Endothelial cell of umbilical vein (primary cell): ENCODE data around the gene DDX23. TPM values are rescaled to one million over a fixed set of nuclear protein-coding genes. Genes with fewer than 3 reads are reported as not detected.
A peak's percentile ranks its signal among the peaks of the same experiment; 100 is the strongest.

Experiments
- BruUV-seq: library from RNA; stranded (reverse); fragments of 400-500 nt; replicated peaks from 2 replicates; lab custom pipeline; 2021; lab: Mats Ljungman, UMichigan
- CTCF ChIA-PET: fragments of 300-600, 350-600 bp; sonication (Branson Sonifier 250); formaldehyde crosslinking; loops from one replicate; lab custom pipeline; 2021; ENCODE audit warnings: antibody characterized with exemption, inconsistent platforms; lab: Charles Lee
- POLR2A ChIA-PET: fragments of 300-600, 350-600 bp; sonication (Branson Sonifier 250); formaldehyde crosslinking; loops from one replicate; lab custom pipeline; 2021; ENCODE audit warnings: antibody characterized with exemption, inconsistent platforms; lab: Charles Lee
- DNase-seq: peaks from one replicate; pipeline ENCODE4 v3.0.0-alpha.2; 2011; ENCODE audit warnings: low read depth, low spot score
- FAIRE-seq: peaks from 2 replicates; lab custom pipeline; 2011; peaks lifted over from hg19 to GRCh38; lab: Jason Lieb, UNC
- H2AFZ ChIP-seq: 2 replicates; pipeline ENCODE4 v1.6.0; 2012; ENCODE audit warnings: low read depth, low read length, control low read depth, inconsistent platforms
- H3K27ac ChIP-seq: 2 replicates; pipeline ENCODE4 v1.5.1; 2011; ENCODE audit warnings: low read depth, mild to moderate bottlenecking, control low read depth, low read length, moderate library complexity; ENCODE audit not compliant: insufficient read depth
- H3K27me3 ChIP-seq, 2 experiments: 2 replicates each; pipeline versions ENCODE4 v1.6.0 to v1.6.1; 2011; ENCODE audit warnings: low read length in 2 of 2, mixed read lengths in 1 of 2; ENCODE audit not compliant: control insufficient read depth in 2 of 2, insufficient read depth in 2 of 2
- H3K36me3 ChIP-seq, 2 experiments: 2 replicates in 1 of 2; 3 replicates in 1 of 2; pipeline ENCODE4 v1.5.1; 2011; ENCODE audit warnings: low read length in 2 of 2, mild to moderate bottlenecking in 1 of 2, moderate library complexity in 1 of 2; ENCODE audit not compliant: control insufficient read depth in 2 of 2, insufficient read depth in 2 of 2; ENCODE audit errors: extremely low read depth in 1 of 2
- H3K4me1 ChIP-seq: 3 replicates; pipeline ENCODE4 v1.5.1; 2011; ENCODE audit warnings: mild to moderate bottlenecking, low read length; ENCODE audit not compliant: control insufficient read depth, insufficient read depth; ENCODE audit errors: extremely low read depth
- H3K4me2 ChIP-seq: 2 replicates; pipeline ENCODE4 v1.6.1; 2011; ENCODE audit warnings: low read length, control low read depth, mixed read lengths; ENCODE audit not compliant: insufficient read depth
- H3K4me3 ChIP-seq, 3 experiments: fragments of 200-600 bp in 1 of 3; sonication (generic), shearing (Covaris generic) in 1 of 3; replicated peaks in 1 of 3; 2 replicates each; pipeline ENCODE4 v1.5.1; 2011 to 2016; ENCODE audit warnings: control low read depth in 3 of 3, low read length in 3 of 3, mild to moderate bottlenecking in 2 of 3, inconsistent platforms in 1 of 3, low read depth in 1 of 3, moderate library complexity in 1 of 3; ENCODE audit not compliant: insufficient read depth in 1 of 3
- H3K79me2 ChIP-seq: 2 replicates; pipeline ENCODE4 v1.6.0; 2012; ENCODE audit warnings: low read length, inconsistent platforms; ENCODE audit not compliant: control insufficient read depth, insufficient read depth
- H3K9ac ChIP-seq: replicated peaks from 2 replicates; pipeline ENCODE3; 2011; ENCODE audit warnings: low read length, control low read depth; ENCODE audit not compliant: insufficient read depth; ENCODE audit errors: extremely low read depth
- H3K9me1 ChIP-seq: replicated peaks from 3 replicates; pipeline ENCODE4 v1.6.0; 2011; ENCODE audit warnings: mild to moderate bottlenecking, low read length; ENCODE audit not compliant: control insufficient read depth, insufficient read depth; ENCODE audit errors: extremely low read depth
- H3K9me3 ChIP-seq: replicated peaks from 2 replicates; pipeline ENCODE4 v1.5.1; 2012; ENCODE audit warnings: low read length, inconsistent platforms; ENCODE audit not compliant: control insufficient read depth, insufficient read depth
- H4K20me1 ChIP-seq: replicated peaks from 2 replicates; pipeline ENCODE3; 2011; ENCODE audit warnings: mild to moderate bottlenecking, low read length; ENCODE audit not compliant: control insufficient read depth, insufficient read depth; ENCODE audit errors: extremely low read depth
- CTCF ChIP-seq, 2 donors: IDR thresholded peaks; 1 replicate in 1 of 2; 2 replicates in 1 of 2; pipeline ENCODE4 v1.5.1; 2011; ENCODE audit warnings: low read length in 2 of 2, mild to moderate bottlenecking in 2 of 2, moderate library complexity in 2 of 2, control low read depth in 1 of 2, inconsistent platforms in 1 of 2, low read depth in 1 of 2; ENCODE audit not compliant: insufficient read depth in 1 of 2; ENCODE audit errors: extremely low read depth in 1 of 2
- EZH2 ChIP-seq: IDR thresholded peaks from 2 replicates; pipeline ENCODE4 v1.6.1; 2012; ENCODE audit warnings: borderline replicate concordance, low read depth, mild to moderate bottlenecking, moderate library complexity, low read length, inconsistent platforms; ENCODE audit not compliant: severe bottlenecking
- FOS ChIP-seq: IDR thresholded peaks from 2 replicates; pipeline ENCODE4 v1.6.1; 2011; ENCODE audit warnings: mild to moderate bottlenecking, low read length, moderate library complexity, borderline replicate concordance; ENCODE audit not compliant: insufficient read depth
- GATA2 ChIP-seq: IDR thresholded peaks from 2 replicates; pipeline ENCODE4 v1.7.0; 2011; ENCODE audit warnings: low read depth, mild to moderate bottlenecking, moderate library complexity, mixed read lengths, low read length; ENCODE audit not compliant: insufficient read length, insufficient read depth
- JUN ChIP-seq: IDR thresholded peaks from 2 replicates; pipeline ENCODE4 v1.6.1; 2011; ENCODE audit warnings: borderline replicate concordance, low read depth; ENCODE audit not compliant: insufficient read length, insufficient read depth
- MAX ChIP-seq: IDR thresholded peaks from 2 replicates; pipeline ENCODE4 v1.6.1; 2011; ENCODE audit not compliant: insufficient read depth, insufficient read length
- MYC ChIP-seq: IDR thresholded peaks from one replicate; pipeline ENCODE4 v1.6.1; 2011; ENCODE audit warnings: mild to moderate bottlenecking, low read depth, low read length
- POLR2A ChIP-seq: IDR thresholded peaks from 2 replicates; pipeline ENCODE4 v1.6.1; 2012; ENCODE audit warnings: low read depth, mild to moderate bottlenecking, control low read depth, low read length
- POLR2AphosphoS5 ChIP-seq: IDR thresholded peaks from 2 replicates; pipeline ENCODE4 v1.6.1; 2012; ENCODE audit warnings: low read depth, mild to moderate bottlenecking, control low read depth, low read length, moderate library complexity; ENCODE audit not compliant: insufficient read depth
- dilution Hi-C: fragments of 300-500 bp; cut with MboI; formaldehyde crosslinking; loops from one replicate; pipeline ENCODE4 v1.15.0; 2019; ENCODE audit warnings: low sequenced_read_pairs; ENCODE audit not compliant: extremely low pct_ligation_motif_present
- intact Hi-C: fragments of 100-400 bp; cut with micrococcal nuclease; formaldehyde crosslinking; loops from one replicate; pipeline ENCODE4 v1.10.0; 2022
- polyA plus RNA-seq, 4 experiments: library from polyadenylated mRNA; depleted of rRNA in 3 of 4; stranded (reverse) in 3 of 4; unstranded in 1 of 4; fragments of >200 nt; gene quantifications; 2 replicates each; pipeline versions ENCODE4 v1.2.1 to v1.2.3, GENCODE V29; 2011 to 2012; ENCODE audit warnings: missing spikeins in 1 of 4
- small RNA-seq: library from RNA; depleted of rRNA; stranded (forward); fragments of <200 nt; gene quantifications from one replicate; pipeline ENCODE3, GENCODE V24; 2012; ENCODE audit warnings: low replicate concordance, low read depth; ENCODE audit not compliant: insufficient read depth, insufficient read length
- total RNA-seq: library from RNA; stranded (reverse); gene quantifications from 2 replicates; pipeline ENCODE4 v1.2.3, GENCODE V29; 2021

Gene DDX23
- total and polyA plus RNA-seq, 2 donors (not counting 3 experiments of a cell fraction or from before 2014, with no cell fraction given): 56.0 to 107 TPM

GRCh38 chr12:48779869-48780268 lies 72.1 kb downstream of the DDX23 start:
- intact Hi-C loops: loop anchor here (1.0 to 2.0 kb wide), 2 partner anchors 8 to 15 kb away; no protein-coding TSS in a partner anchor
- Histone ChIP-seq H3K9ac (peak overlapping the region; percentile 27), H3K9me1 (no peaks in the 10 kb centered on the region), H3K4me3 (no peak overlapping the region), H3K27ac (peak overlapping the region; percentile 69), H3K79me2 (no peaks in the 10 kb centered on the region), H4K20me1 (no peaks in the 10 kb centered on the region), H3K9me3 (no peaks in the 10 kb centered on the region), H3K36me3 (peaks cover 2 to 25% of the 10 kb centered on the region in 2 experiments), H3K27me3 (no peaks in the 10 kb centered on the region), H3K4me1 (peaks cover 16% of the 10 kb centered on the region), H3K4me2 (peak overlapping the region; percentile 16), H2AFZ (no peak overlapping the region)
- ChIA-PET CTCF (interaction anchor here (0.8 to 2.7 kb wide), 7 partner anchors 9 to 35 kb away, joined by 3 to 17 read pairs (median 4); partner anchors contain the start of gene ADCY6), POLR2A (interaction anchor here (0.8 kb wide), 1 partner anchor 9 kb away, joined by 3 read pairs; no protein-coding TSS in a partner anchor)
- DNase-seq (peak; percentile 82), FAIRE-seq (peak; percentile 87)
- BruUV-seq: no TSS peak
- TF ChIP-seq JUN: peak; percentile 71
- TF ChIP-seq POLR2AphosphoS5: no peak
- TF ChIP-seq MYC: no peak
- no peak for TF ChIP-seq CTCF (IDR thresholded peaks at IDR 0.05; ENCODE audit: extremely low read depth in 1 of 2, insufficient read depth in 1 of 2, low read depth in 1 of 2, low read length in 2 of 2)
- TF ChIP-seq MAX: no peak
- no peak for TF ChIP-seq POLR2A
- no peak for TF ChIP-seq EZH2
- TF ChIP-seq GATA2: no peak
- peak; percentile 50 for TF ChIP-seq FOS
- dilution Hi-C loops: no loop called here

Small RNA genes lying within 50 kb of the gene (small RNA-seq; reads per million reads assigned to genes)
- gene RF00019: not detected
- not detected for gene RNU6-600P

Other genes with a start within 250 kb of the DDX23 start
- gene KANSL2, start 169.9 kb downstream of the DDX23 start, total RNA-seq: 35.8 and 40.6 TPM in 2 replicates
- gene KANSL2, start 169.9 kb downstream of the DDX23 start, polyA plus RNA-seq: 27.3 and 30.5 TPM in 2 replicates
- 33.0 and 35.1 TPM in 2 replicates for gene CCNT1, start 135.5 kb downstream of the DDX23 start, total RNA-seq
- 9.7 and 10.6 TPM in 2 replicates for gene CCNT1, start 135.5 kb downstream of the DDX23 start, polyA plus RNA-seq
- gene ADCY6, start 63.1 kb downstream of the DDX23 start, total RNA-seq: 43.3 and 46.2 TPM in 2 replicates
- 37.0 and 38.7 TPM in 2 replicates for gene ADCY6, start 63.1 kb downstream of the DDX23 start, polyA plus RNA-seq
- gene CACNB3, start 33.7 kb downstream of the DDX23 start, total RNA-seq: 61.8 and 64.2 TPM in 2 replicates
- 37.4 and 46.1 TPM in 2 replicates for gene CACNB3, start 33.7 kb downstream of the DDX23 start, polyA plus RNA-seq
- gene RND1, start 13.7 kb upstream of the DDX23 start, total RNA-seq: 4.0 and 4.4 TPM in 2 replicates
- 5.2 and 9.9 TPM in 2 replicates for gene RND1, start 13.7 kb upstream of the DDX23 start, polyA plus RNA-seq
- 78.9 and 81.2 TPM in 2 replicates for gene FKBP11, start 73.3 kb upstream of the DDX23 start, total RNA-seq
- gene FKBP11, start 73.3 kb upstream of the DDX23 start, polyA plus RNA-seq: 74.2 and 81.7 TPM in 2 replicates
- gene ARF3, start 105.3 kb upstream of the DDX23 start, total RNA-seq: 172 and 187 TPM in 2 replicates
- 138 and 149 TPM in 2 replicates for gene ARF3, start 105.3 kb upstream of the DDX23 start, polyA plus RNA-seq
- not detected in 2 replicates for gene WNT10B, start 119.6 kb upstream of the DDX23 start, total RNA-seq
- 0.04 and 0.14 TPM in 2 replicates for gene WNT10B, start 119.6 kb upstream of the DDX23 start, polyA plus RNA-seq
- gene WNT1, start 126.2 kb upstream of the DDX23 start, total RNA-seq: not detected in 2 replicates
- not detected in 2 replicates for gene WNT1, start 126.2 kb upstream of the DDX23 start, polyA plus RNA-seq
- gene DDN, start 147.2 kb upstream of the DDX23 start, total RNA-seq: 0.22 and 0.42 TPM in 2 replicates
- gene DDN, start 147.2 kb upstream of the DDX23 start, polyA plus RNA-seq: 0.06 and 0.07 TPM in 2 replicates
- gene PRKAG1, start 166.6 kb upstream of the DDX23 start, total RNA-seq: 50.0 and 54.9 TPM in 2 replicates
- gene PRKAG1, start 166.6 kb upstream of the DDX23 start, polyA plus RNA-seq: 52.1 and 59.5 TPM in 2 replicates
- gene KMT2D, start 208.6 kb upstream of the DDX23 start, total RNA-seq: 106 and 120 TPM in 2 replicates
- gene KMT2D, start 208.6 kb upstream of the DDX23 start, polyA plus RNA-seq: 11.5 and 15.1 TPM in 2 replicates
- gene RHEBL1, start 217.8 kb upstream of the DDX23 start, total RNA-seq: 2.3 and 2.6 TPM in 2 replicates
- gene RHEBL1, start 217.8 kb upstream of the DDX23 start, polyA plus RNA-seq: 2.2 and 2.7 TPM in 2 replicates
- gene DHH, start 242.6 kb upstream of the DDX23 start, total RNA-seq: 3.3 and 3.9 TPM in 2 replicates
- gene DHH, start 242.6 kb upstream of the DDX23 start, polyA plus RNA-seq: 2.9 and 4.2 TPM in 2 replicates